Adrenal gland (tissue), 5 donors: ENCODE measurements around the gene PEF1.

Experiments
- CTCF ChIP-seq, 6 experiments: fragments of 450-650 bp in 4 of 6; fragments of 200-600 bp in 2 of 6; sonication (generic) in 1 of 6; IDR thresholded peaks; 1 replicate in 5 of 6; 2 replicates in 1 of 6; pipeline versions ENCODE4 v1.5.1 to v1.8.0; 2016 to 2021; ENCODE audit warnings: antibody characterized with exemption in 6 of 6, mild to moderate bottlenecking in 2 of 6, moderate library complexity in 1 of 6
- POLR2A ChIP-seq, 2 donors: fragments of 450-650 bp; IDR thresholded peaks; one replicate each; pipeline ENCODE4 v1.6.1; 2017; ENCODE audit warnings: antibody characterized with exemption in 2 of 2, mild to moderate bottlenecking in 2 of 2, moderate library complexity in 1 of 2
- donor health status: DM: no; HTN: no; CAD: no.

- no peak for TF ChIP-seq CTCF (IDR thresholded peaks at IDR 0.05)
- TF ChIP-seq POLR2A (IDR thresholded peaks at IDR 0.05), result no peak
Observed at GRCh38 chr1:31646259-31646960, 1.7 kb upstream of the PEF1 start.
